GM21619 (cell line): ENCODE results near the gene RBM5.

ENCODE experiments used
- ATAC-seq: cut with Tn5 transposase; IDR thresholded peaks from one replicate; pipeline ENCODE4 v1.9.1; 2021; ENCODE audit not compliant: unreplicated experiment

The RBM5 gene

DNA sequence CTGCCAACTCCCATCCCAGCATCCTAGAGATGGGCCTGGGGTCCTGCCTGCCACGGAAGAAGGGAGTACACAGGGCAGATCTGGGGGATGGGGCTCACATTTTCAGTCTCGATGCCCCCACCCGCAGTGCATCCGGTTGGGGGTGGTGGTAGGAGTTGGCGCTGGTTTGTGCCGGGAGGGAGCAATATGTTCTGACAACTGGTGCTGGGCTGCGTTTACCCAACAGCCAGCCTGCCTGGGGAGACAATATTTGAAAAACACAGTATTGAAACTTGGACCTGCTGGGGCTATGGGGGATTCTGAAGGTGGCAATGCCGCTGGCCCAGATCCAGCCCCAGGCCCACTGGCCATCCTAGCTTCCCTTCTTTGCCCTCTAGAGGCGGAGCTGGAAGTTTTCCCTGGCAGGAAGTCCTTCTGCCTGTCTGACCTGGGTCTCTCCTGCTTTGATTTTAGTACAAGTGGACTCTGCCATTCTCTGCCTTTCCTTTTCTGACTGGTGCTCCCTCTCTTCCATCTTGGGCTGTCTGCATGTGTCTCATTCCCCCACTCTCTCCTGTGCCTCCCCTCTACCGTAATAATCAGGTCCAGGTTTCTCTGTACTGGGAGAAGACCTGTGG lies 69.9 kb downstream of the RBM5 start:
- ATAC-seq: no peak

DNA sequence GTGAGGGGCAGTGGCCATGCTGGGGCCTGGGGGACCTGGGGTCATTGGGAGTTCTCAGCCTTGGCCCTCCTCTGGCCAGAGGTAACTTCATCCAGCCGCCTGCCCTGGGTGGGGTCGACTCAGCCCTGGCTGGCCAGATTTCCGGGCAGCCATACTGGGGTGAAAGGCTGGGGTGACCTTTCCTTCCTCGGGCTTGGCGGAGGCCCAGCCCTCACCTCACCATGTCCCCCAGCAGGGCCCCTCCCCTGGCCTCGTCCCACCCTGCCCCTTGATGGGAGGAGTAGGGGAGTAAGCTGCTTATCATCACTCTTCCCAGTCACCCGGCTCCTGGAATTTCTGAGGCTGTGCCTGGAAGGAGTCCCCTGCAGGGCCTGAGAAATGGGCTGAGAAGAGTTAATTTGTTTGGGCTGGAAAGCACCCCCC lies 71.9 kb downstream of the RBM5 start:
- ATAC-seq: no peak

DNA sequence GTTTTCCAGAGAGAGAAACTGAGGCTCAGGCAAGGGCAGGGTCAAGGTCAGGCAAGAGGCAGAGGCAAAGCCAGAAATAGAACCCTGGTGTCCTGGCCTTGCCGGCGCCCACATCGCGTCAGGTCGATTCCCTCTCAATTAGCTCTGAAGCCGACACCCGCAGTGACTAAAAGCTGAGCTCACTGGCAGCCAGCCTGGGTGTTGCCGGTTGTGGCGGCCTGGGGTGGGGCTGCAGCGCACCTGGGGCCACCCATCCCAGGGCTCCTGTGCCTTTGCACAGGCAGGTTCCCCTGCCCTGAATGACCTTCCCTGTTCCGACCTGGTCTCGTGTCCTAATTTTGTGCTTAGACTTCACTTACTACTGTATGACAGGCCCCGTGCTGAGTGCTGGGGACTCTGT lies 72.6 kb downstream of the RBM5 start:
- ATAC-seq: no peak

DNA sequence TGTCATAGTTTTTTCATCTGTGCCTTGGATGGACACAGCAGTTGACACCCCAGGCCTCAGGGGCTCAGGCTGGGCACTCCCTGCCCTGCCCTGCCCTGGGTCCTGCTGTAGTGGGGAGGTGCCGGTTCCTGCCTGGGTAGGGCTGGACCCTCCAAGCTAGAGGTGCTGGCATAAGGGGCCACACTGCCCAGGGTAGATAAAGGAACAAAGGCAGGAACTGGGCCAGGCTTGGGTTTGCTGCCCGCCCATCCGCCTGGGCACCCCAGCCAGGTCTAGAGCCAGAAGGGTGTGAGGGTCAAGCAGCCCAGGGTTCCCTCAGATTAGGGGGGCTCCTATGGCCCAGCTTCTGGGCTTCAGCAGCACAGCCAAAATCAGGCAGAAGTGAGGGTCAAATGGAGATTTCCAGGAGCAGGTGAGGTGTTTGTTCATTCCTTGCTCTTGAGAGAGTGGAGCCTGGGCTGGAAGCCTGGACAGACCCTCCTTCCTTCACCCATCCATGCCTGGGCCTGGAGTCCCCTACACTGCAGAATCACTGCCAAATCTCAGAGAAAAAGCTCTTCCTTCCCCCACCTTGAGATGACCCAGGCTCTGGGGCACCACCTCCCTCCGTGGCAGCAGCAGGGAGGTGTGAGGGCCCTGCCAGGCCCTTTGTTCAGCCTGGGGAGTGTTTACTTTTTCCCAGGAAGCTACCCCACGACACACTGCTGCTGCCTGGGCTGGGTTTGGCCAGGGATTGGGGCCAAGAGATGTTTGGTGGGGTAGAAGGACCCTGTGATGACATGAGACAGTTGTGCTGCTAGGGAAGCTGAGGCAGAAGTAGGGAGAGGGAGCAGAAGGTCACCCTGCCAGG lies 73.5 kb downstream of the RBM5 start:
- no peak for ATAC-seq

DNA sequence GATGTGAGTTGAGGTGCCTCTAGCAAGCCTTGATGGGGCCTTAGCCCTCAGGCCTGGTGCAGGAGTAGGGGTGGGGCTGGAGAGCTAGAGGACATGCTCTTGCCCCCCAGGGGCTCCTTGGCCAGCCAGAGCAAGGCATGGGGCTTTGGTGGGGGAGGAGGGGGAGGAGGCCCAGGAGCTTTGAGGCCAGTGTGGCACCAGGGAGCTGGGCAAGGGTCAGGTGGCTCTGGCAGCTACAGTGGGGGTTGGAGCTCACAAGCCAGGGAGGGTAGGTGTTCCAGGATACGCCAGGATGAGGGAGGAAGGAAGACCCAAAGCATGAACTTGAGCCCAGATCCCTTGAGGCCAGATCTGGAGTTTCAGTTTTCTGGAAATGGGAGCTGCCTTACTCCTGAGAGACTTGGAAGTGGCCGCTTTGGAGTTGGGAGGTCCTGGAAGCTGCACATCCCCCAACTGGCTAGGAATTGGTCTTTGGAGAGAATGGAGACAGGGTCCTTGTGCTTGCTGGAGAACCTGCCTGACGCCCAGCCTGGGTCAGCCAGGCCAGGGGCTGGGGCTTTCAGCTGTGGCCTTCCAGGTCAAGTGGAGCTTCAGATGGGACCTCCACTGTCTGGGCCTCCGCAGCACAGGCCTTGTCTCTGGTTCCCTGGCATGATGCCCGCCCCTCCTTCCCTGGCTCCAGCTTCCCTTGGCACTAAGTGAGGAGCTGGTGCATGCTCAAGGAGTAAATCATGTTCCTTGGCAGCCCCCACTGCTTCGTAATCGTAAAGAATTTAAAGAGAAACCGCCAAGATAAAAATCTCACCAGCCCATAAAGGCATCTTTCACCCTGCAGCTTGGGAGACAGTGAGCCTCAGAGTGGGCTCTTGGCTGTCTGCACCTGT lies 75.1 kb downstream of the RBM5 start:
- no peak for ATAC-seq

DNA sequence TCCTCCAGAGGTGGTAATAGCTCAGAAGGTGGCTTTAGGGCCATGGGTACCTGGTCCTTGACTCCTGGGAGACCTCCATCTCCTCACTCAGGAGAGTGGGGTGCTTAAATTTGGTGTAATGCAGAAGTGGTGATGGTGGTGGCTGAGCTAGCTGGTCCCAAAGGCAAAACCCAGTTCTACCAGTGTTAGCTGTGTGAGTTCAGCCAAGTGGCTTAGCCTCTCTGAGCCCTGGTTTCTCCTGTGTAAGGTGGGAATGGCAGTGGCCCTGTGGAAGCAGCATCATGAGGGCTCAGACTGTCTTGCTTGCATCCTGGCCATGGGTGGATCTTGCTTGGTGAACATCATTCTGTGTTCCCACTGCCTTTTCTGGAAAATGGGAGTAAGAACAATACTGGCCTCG lies 75.8 kb downstream of the RBM5 start:
- ATAC-seq: no peak

DNA sequence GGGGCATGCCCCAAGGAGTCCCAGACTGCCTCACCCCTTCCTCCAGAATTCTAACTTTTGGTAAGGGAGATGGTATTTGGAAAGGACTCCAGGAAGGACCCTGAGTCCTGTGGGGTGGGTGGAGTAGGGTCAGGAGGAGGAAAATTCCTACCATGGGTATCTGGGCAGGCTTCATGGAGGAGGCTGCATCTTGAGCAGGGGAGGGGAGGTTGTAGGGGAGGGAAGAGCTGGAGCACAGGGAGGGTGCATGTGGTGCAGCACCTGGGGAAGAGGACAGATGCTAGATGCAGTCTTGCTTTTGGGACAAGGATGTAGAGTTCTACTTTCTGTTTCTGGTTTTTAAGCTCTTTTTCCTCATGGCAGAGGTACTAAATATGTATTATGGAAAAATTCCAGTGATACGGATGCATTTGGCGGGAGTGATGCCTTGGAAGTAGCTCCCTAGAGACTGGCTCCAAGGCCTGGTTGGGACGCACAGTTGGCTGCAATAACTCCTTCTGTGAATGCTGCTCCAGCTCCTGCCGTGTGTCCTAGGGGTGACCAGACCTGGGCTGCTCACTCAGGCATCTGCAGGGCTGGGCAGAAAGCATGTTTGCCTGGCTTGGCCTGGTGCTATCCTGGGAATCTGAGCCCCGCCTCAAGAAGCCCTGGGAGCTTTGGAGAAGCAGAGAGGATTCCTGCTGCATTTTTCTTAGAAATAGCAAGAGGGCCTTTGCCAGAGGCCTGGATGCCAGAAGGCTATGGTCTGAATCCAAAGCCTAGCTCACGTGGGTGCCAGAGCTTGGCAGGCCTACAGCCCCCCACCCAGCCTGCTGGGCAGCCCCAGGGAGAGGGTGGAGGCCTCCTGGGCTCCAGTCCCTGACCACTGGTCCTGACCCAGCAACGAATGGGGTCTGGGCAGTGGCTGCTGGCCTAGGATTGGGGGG lies 76.5 kb downstream of the RBM5 start:
- no peak for ATAC-seq

DNA sequence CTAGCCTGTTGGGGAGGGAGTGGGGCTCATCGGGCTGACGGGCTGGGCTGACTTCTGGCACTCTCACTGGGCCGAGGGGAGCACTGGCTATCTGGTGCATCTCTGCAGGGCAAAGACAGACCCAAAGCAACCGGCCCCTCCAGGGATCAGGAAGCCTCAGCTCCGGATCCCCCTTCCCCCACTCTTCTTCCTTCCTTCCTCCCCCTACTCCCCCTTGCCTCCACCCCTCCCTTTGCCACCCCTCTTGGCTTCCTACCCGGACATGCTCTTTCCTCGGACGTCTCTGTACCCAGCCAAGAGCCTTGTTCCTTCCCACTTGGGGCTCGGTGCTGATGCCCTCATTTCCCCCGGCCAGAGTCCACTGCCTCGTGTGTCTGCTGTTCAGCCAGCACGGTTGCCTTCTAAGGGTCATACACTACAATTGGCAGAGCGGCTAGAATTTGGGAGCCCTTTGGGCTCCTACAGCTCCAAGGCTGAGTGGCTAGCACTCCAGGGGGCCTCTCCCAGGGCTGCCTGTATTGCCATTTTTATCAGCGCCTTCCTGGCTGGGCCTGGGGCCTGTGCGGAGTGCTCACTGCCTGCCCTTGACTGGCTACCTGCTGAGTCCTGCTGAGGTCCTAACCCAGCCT lies 77.3 kb downstream of the RBM5 start:
- ATAC-seq: no peak

DNA sequence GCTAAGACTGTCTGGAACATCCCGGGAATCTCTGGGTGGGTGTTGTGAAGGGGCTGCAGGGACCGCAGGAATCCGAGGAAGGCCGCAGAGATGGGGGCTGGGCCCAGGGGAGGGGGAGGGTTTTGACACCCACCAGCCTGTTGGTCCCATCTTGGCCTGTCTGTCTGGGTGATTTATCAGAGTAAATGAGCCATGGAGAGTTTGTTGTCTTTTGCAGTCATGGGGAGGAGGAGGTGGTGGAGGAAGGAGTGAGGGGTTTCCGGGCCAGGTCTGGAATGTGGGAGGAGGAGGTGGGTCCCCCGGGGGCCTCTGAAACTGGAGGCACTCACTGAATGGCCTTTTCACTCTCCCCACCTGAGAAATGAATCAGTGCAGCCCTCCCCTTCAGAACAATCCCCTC lies 77.9 kb downstream of the RBM5 start:
- ATAC-seq: no peak

DNA sequence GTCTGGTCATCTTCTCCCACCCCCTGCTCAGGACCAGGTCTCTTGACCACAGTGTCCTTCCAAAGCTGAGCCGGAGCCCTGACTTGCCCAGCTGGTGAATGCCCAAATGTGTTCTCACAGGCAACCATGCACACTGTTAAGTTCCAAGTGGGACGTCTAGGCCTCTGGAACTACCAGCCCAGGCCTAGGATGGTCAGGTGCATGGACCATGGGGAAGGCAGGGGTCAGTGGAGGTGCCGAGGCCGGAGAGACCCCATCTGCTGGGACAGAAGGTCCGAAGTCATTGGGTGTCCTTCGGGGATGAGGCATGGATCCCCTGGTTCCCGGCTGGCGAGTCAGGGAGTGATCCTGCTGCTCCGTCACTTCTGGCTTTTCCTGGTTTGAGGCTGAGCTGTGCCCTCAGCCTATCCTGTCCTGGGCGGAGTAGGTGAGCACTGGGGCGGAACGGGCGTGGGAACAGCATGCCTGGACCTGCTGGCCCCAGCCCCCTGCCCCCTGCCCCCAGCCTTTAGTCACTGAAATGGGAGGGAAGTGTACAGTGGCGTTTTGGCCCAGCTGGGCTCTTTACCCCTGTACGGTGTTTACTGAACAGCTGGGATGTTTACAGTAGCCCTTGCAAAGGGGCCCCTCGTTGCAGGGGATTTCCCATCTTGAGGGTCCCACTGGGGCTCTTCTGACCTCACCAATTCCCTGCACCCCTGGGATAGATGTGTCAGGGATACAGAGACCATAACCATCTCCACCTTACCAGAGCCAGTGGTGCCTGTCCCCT lies 78.5 kb downstream of the RBM5 start:
- no peak for ATAC-seq

DNA sequence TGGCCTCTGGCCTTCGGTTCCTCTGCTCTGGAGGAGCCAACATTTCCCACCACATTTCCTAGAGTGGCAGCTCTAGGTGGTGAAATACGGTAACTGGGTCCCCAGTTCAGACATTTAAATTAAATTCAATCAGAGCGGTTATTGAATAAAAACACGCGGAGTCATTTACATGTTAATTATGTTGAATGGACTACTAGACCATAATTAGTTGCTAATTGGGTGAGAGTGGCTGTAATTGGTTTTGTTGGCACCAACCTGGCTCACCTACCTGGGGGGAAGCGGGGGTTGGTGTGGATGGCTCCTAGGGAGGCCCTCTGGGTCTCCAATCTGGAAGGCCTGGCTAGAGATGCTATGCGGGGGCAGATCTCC lies 79.1 kb downstream of the RBM5 start:
- no peak for ATAC-seq

DNA sequence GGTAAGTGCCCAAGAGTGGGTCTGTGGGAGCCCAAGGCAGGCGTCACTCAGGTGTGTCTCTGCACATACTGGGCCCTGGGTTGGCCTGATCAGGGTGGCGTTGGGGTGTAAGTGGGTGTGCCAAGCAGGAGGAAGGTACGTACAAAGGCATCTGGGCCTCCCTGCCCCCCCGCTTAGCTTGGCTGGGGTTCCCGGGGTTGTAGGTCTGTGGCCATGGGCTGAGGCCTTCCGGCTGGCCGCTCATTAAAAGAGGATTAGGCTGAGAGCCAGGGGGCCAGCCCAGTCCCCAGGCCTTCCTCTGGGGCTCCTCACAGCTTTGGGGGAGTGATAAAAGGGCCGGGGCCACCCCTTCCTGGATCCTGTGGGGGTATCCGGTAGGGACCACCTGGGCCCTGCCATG lies 79.7 kb downstream of the RBM5 start:
- ATAC-seq: no peak
